Measurements from ENCODE around the gene ICAM5.

DNA sequence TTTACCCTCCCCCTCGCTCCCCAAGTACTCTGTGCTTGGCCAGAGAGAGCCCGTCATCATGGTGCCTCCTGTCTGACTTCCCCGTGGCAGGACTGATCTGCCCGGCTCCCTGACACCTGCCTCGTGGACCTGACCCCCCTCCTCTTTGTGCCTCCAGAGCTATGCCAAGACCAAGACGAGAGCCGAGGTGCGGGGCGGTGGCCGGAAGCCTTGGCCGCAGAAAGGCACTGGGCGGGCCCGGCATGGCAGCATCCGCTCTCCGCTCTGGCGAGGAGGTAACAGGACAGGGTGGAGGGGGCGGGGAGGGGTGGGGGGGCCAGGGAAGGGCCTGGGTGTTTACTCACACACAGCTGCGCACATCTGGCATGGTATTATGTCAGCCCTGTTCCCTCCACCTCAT lies 33.2 kb upstream of the ICAM5 start:
- TF ChIP-seq, protein P1, sequence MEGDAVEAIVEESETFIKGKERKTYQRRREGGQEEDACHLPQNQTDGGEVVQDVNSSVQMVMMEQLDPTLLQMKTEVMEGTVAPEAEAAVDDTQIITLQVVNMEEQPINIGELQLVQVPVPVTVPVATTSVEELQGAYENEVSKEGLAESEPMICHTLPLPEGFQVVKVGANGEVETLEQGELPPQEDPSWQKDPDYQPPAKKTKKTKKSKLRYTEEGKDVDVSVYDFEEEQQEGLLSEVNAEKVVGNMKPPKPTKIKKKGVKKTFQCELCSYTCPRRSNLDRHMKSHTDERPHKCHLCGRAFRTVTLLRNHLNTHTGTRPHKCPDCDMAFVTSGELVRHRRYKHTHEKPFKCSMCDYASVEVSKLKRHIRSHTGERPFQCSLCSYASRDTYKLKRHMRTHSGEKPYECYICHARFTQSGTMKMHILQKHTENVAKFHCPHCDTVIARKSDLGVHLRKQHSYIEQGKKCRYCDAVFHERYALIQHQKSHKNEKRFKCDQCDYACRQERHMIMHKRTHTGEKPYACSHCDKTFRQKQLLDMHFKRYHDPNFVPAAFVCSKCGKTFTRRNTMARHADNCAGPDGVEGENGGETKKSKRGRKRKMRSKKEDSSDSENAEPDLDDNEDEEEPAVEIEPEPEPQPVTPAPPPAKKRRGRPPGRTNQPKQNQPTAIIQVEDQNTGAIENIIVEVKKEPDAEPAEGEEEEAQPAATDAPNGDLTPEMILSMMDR (IDR thresholded peaks at IDR 0.05), result no peak
- TF ChIP-seq EZH2phosphoT487 (IDR thresholded peaks at IDR 0.05), result no peak
- no peak for TF ChIP-seq EZH2 (IDR thresholded peaks at IDR 0.05)
